ENCODE results near the gene ACOXL.

DNA sequence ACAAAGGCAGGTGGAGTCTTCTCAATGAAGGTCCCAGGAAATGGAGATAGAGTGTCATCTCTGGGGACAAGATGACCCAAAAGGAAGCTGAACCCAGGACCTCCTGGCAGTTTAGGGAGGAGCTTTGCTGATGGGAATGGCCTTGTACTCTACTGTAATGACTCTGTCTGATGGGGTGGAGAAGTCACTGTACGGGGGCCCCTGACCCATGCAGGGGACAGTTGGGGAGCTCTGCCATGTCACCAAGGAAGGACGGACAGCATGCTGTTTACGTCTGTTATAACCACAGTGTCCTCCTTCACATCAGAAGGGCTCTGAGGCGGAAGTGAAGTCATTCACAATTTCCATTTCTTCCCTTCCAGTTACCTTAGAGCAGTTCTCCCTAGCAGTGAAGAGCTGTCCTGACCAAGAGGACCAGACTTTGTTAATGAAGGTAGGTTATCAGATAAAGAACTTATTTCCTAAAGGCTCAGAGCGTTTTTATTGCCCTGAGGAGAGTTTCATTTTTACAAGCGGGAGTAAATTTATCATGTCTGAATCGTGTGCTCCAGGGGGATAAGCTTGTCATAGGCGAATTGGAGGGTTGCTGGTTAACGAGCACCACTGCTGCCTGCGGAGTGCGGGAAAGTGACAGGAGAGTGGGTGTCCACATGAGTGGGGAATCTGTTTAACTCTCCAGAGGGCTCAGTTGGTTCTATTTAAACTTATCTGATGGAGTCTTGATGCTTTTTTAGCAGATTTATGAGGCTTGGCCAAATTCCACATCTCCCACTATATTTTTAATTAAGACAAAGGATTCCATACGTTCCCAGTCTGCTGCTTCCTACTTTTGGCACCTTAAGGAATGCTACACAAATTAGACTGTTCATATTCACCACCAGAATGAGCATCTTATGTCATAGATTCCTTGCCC is 316.7 kb downstream of the ACOXL start:
- no peak for TF ChIP-seq POLR2A (IDR thresholded peaks at IDR 0.05)
- TF ChIP-seq, protein P1, sequence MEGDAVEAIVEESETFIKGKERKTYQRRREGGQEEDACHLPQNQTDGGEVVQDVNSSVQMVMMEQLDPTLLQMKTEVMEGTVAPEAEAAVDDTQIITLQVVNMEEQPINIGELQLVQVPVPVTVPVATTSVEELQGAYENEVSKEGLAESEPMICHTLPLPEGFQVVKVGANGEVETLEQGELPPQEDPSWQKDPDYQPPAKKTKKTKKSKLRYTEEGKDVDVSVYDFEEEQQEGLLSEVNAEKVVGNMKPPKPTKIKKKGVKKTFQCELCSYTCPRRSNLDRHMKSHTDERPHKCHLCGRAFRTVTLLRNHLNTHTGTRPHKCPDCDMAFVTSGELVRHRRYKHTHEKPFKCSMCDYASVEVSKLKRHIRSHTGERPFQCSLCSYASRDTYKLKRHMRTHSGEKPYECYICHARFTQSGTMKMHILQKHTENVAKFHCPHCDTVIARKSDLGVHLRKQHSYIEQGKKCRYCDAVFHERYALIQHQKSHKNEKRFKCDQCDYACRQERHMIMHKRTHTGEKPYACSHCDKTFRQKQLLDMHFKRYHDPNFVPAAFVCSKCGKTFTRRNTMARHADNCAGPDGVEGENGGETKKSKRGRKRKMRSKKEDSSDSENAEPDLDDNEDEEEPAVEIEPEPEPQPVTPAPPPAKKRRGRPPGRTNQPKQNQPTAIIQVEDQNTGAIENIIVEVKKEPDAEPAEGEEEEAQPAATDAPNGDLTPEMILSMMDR (IDR thresholded peaks at IDR 0.05) = no peak
